Pancreas (tissue), 10 donors: ENCODE measurements around the gene CSTPP1. TPM values are rescaled to one million over a fixed set of nuclear protein-coding genes. Genes with fewer than 3 reads are reported as not detected.

Source experiments
- ATAC-seq, 4 donors: fragments of 200-7000 bp; cut with Tn5 transposase; one replicate each; pipeline versions ENCODE4 v1.8.0 to v1.9.1; 2020; ENCODE audit warnings: mild to moderate bottlenecking in 4 of 4, moderate library complexity in 4 of 4
- DNase-seq, 6 donors: peaks; one replicate each; pipeline ENCODE4 v3.0.0-alpha.2; 2020
- FAIRE-seq: peaks from 2 replicates; lab custom pipeline; 2012; peaks lifted over from hg19 to GRCh38; lab: Jason Lieb, UNC
- H3K27ac ChIP-seq, 4 donors: fragments of 200-600 bp; sonication (generic); 1 replicate in 3 of 4; 2 replicates in 1 of 4; pipeline versions ENCODE4 v1.5.0 to v1.8.0; 2020
- H3K27me3 ChIP-seq, 4 donors: fragments of 200-600 bp; one replicate each; pipeline ENCODE4 v1.8.0; 2021
- H3K36me3 ChIP-seq, 3 donors: fragments of 200-600 bp; sonication (generic) in 1 of 3; one replicate each; pipeline versions ENCODE4 v1.5.0 to v1.8.0; 2020 to 2021
- H3K4me1 ChIP-seq, 3 donors: fragments of 200-600 bp; one replicate each; pipeline ENCODE4 v1.8.0; 2021
- H3K4me3 ChIP-seq, 4 donors: fragments of 200-600 bp; sonication (generic) in 2 of 4; one replicate each; pipeline versions ENCODE4 v1.5.0 to v1.8.0; 2020 to 2021
- H3K9me3 ChIP-seq, 4 donors: fragments of 200-600 bp; one replicate each; pipeline ENCODE4 v1.8.0; 2021
- WGBS, 2 donors: extraction: QIAGEN DNeasy Blood & Tissue Kit; methylation state at CpG; one replicate each; pipeline ENCODE4 v1.1.7; 2013; 5-methylcytosine and 5-hydroxymethylcytosine counted together
- intact Hi-C, 3 donors: fragments of 100-400 bp; cut with DNase I; formaldehyde crosslinking; loops; one replicate each; pipeline versions ENCODE4 v1.11.1 to v1.14.2; 2022
- polyA plus RNA-seq, 2 donors: library from polyadenylated mRNA; stranded (reverse); fragments of 200-250 nt; gene quantifications; one replicate each; pipeline ENCODE4 v1.2.3, GENCODE V29; 2013
- total RNA-seq, 6 donors: library from RNA; stranded (reverse); fragmentation: NEBNext Ultra II Directional in 4 of 6; extraction: Animal tissue kit (Norgen Biotek cat#: 25700) in 4 of 6; gene quantifications; one replicate each; pipeline versions ENCODE4 v1.2.1 to v1.2.4, GENCODE V29; 2021 to 2023
- TF ChIP-seq, protein P1 (sequence below), 4 donors: fragments of 200-600 bp; sonication (generic) in 3 of 4; IDR thresholded peaks; one replicate each; pipeline versions ENCODE4 v1.5.0 to v1.8.0; 2021; ENCODE audit warnings: antibody characterized with exemption in 4 of 4
- donor health status: healthy with polysubstance abuse.
- donor health status: DM: no; HTN: no; CAD: no; lungs with moderate emphysema.
- donor health status: DM: no; HTN: no; CAD: no.
- donor health status: control.
- donor health status: control.
- donor health status: Bipolar disorder and iron deficiency.
- donor health status: DM: yes; HTN: yes; CAD: no.
- donor health status: DM: no; HTN: no; CAD: no.
- donor health status: DM: no; HTN: no; CAD: no.
- donor health status: DM: yes; HTN: yes; CAD: no.

The CSTPP1 gene
- total and polyA plus RNA-seq, 8 donors, result 9.7 to 23.6 (median 14.0) TPM

- H3K4me1 ChIP-seq, result peaks cover 0 to 3% (median 0%) of the 10 kb centered on the region in 3 donors
- H3K27me3 ChIP-seq, result no peaks in the 10 kb centered on the region
- H3K9me3 ChIP-seq, result no peaks in the 10 kb centered on the region
- intact Hi-C loops, result no loop called here
- no peak overlapping the region for H3K27ac ChIP-seq
- no peak overlapping the region for H3K4me3 ChIP-seq
- TF ChIP-seq, protein P1, sequence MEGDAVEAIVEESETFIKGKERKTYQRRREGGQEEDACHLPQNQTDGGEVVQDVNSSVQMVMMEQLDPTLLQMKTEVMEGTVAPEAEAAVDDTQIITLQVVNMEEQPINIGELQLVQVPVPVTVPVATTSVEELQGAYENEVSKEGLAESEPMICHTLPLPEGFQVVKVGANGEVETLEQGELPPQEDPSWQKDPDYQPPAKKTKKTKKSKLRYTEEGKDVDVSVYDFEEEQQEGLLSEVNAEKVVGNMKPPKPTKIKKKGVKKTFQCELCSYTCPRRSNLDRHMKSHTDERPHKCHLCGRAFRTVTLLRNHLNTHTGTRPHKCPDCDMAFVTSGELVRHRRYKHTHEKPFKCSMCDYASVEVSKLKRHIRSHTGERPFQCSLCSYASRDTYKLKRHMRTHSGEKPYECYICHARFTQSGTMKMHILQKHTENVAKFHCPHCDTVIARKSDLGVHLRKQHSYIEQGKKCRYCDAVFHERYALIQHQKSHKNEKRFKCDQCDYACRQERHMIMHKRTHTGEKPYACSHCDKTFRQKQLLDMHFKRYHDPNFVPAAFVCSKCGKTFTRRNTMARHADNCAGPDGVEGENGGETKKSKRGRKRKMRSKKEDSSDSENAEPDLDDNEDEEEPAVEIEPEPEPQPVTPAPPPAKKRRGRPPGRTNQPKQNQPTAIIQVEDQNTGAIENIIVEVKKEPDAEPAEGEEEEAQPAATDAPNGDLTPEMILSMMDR (IDR thresholded peaks at IDR 0.05), result no peak
- FAIRE-seq (no peak), ATAC-seq (no peak), DNase-seq (no peak)
- no peaks in the 10 kb centered on the region for H3K36me3 ChIP-seq
- WGBS, 2 donors, result 93 to 94% methylated on average over 7 of the region's 7 CpGs
Measured at GRCh38 chr11:47106798-47107411, 170.3 kb downstream of the CSTPP1 start.

DNA sequence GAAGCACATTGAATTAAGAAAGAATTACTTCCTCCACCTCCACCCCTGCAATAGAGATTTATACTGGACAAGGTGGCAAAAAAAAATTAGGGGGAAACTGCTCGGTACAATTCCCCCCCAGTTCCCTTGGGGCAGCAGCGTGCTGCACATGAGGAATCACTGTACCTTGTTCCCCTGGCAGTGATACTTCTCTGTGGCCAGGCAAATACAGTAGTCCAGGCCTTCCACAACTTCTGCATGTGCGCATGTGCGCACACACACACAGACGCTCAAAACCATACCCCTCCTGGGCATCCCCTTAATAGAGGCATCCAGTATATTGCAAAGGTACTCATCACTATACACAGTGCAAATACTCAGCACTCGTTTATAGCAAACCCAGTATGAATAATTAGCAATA lies 171.2 kb downstream of the CSTPP1 start:
- ATAC-seq (no peak), DNase-seq (no peak), FAIRE-seq (no peak)
- no peak overlapping the region for H3K4me3 ChIP-seq
- H3K36me3 ChIP-seq, result no peaks in the 10 kb centered on the region
- peaks cover 0 to 3% (median 0%) of the 10 kb centered on the region in 3 donors for H3K4me1 ChIP-seq
- 87 to 89% methylated on average over 6 of the region's 6 CpGs for WGBS, 2 donors
- no peaks in the 10 kb centered on the region for H3K27me3 ChIP-seq
- TF ChIP-seq, protein P1 (IDR thresholded peaks at IDR 0.05), result no peak
- intact Hi-C loops, result no loop called here
- no peaks in the 10 kb centered on the region for H3K9me3 ChIP-seq
- H3K27ac ChIP-seq, result no peak overlapping the region

GRCh38 chr11:47108214-47108613 lies 171.7 kb downstream of the CSTPP1 start:
- no peaks in the 10 kb centered on the region for H3K27me3 ChIP-seq
- H3K36me3 ChIP-seq, result no peaks in the 10 kb centered on the region
- no peak overlapping the region for H3K4me3 ChIP-seq
- DNase-seq (no peak), ATAC-seq (no peak), FAIRE-seq (no peak)
- intact Hi-C loops, result no loop called here
- H3K9me3 ChIP-seq, result no peaks in the 10 kb centered on the region
- 87 to 89% methylated on average over 4 of the region's 4 CpGs for WGBS, 2 donors
- TF ChIP-seq, protein P1 (IDR thresholded peaks at IDR 0.05), result no peak
- no peak overlapping the region for H3K27ac ChIP-seq
- peaks cover 0 to 3% (median 0%) of the 10 kb centered on the region in 3 donors for H3K4me1 ChIP-seq

GRCh38 chr11:47109051-47109726 lies 172.6 kb downstream of the CSTPP1 start:
- no peaks in the 10 kb centered on the region for H3K27me3 ChIP-seq
- peaks cover 0 to 3% (median 0%) of the 10 kb centered on the region in 3 donors for H3K4me1 ChIP-seq
- H3K36me3 ChIP-seq, result no peaks in the 10 kb centered on the region
- DNase-seq, result no peak
- H3K4me3 ChIP-seq, result no peak overlapping the region
- no peak overlapping the region for H3K27ac ChIP-seq
- no peak for ATAC-seq
- no peaks in the 10 kb centered on the region for H3K9me3 ChIP-seq
- TF ChIP-seq, protein P1 (IDR thresholded peaks at IDR 0.05), result no peak
- FAIRE-seq, result no peak
- intact Hi-C loops, result no loop called here
- WGBS, 2 donors, result 84 to 88% methylated on average over 6 of the region's 6 CpGs

- DNase-seq, result no peak
- H3K27me3 ChIP-seq, result no peaks in the 10 kb centered on the region
- ATAC-seq, result no peak
- no peak for FAIRE-seq
- intact Hi-C loops, result no loop called here
- no peaks in the 10 kb centered on the region for H3K9me3 ChIP-seq
- WGBS, 2 donors, result 83 to 92% methylated on average over 3 of the region's 3 CpGs
- no peak overlapping the region for H3K27ac ChIP-seq
- peaks cover 0 to 3% (median 0%) of the 10 kb centered on the region in 3 donors for H3K4me1 ChIP-seq
- H3K36me3 ChIP-seq, result no peaks in the 10 kb centered on the region
- H3K4me3 ChIP-seq, result no peak overlapping the region
- TF ChIP-seq, protein P1 (IDR thresholded peaks at IDR 0.05), result no peak
Measured at GRCh38 chr11:47109727-47110246, 173.2 kb downstream of the CSTPP1 start.
